HepG2 (cell line): Measurements from ENCODE around the gene PACS1. TPM values are rescaled to one million over a fixed set of nuclear protein-coding genes. Genes with fewer than 3 reads are reported as not detected.
A peak's percentile ranks its signal among the peaks of the same experiment; 100 is the strongest.

ENCODE experiments used
- ATAC-seq: fragments of 200-7000 bp; cut with Tn5 transposase; 3 replicates; pipeline ENCODE4 v1.9.1; 2020; ENCODE audit warnings: mild to moderate bottlenecking, moderate library complexity
- BruUV-seq: library from RNA; stranded (reverse); fragments of 400-500 nt; replicated peaks from 2 replicates; lab custom pipeline; 2021; lab: Mats Ljungman, UMichigan
- CTCF ChIA-PET: fragments of 300-600 bp; formaldehyde crosslinking; extraction: SDS; loops from one replicate; lab custom pipeline; 2021; ENCODE audit warnings: low total read pairs, inconsistent platforms, low intra/inter-chr PET ratio; lab: Yijun Ruan, JAX
- POLR2A ChIA-PET: fragments of 350-600 bp; sonication (Branson Sonifier 250); formaldehyde crosslinking; loops from one replicate; lab custom pipeline; 2020; ENCODE audit warnings: antibody characterized with exemption, inconsistent platforms; lab: Yijun Ruan, JAX
- DNase-seq: peaks from one replicate; pipeline ENCODE4 v3.0.0-alpha.2; 2015; ENCODE audit warnings: low spot score
- FAIRE-seq: peaks from 3 replicates; lab custom pipeline; 2011; peaks lifted over from hg19 to GRCh38; lab: Jason Lieb, UNC
- H2AFZ ChIP-seq: one replicate; pipeline ENCODE4 v1.6.1; 2011; ENCODE audit warnings: low read length, inconsistent platforms
- H3K27ac ChIP-seq: fragments of 300-600 bp; 3 replicates; pipeline ENCODE4 v1.8.0; 2011; ENCODE audit warnings: mixed run types, mild to moderate bottlenecking, mixed read lengths, low read length, inconsistent platforms; ENCODE audit not compliant: insufficient read depth; ENCODE audit errors: extremely low read length
- H3K27me3 ChIP-seq, 2 experiments: fragments of 200-600 bp in 1 of 2; 2 replicates in 1 of 2; 3 replicates in 1 of 2; pipeline versions ENCODE4 v1.6.0 to v1.8.0; 2011; ENCODE audit warnings: low read length in 2 of 2, mild to moderate bottlenecking in 2 of 2, moderate library complexity in 2 of 2, inconsistent platforms in 1 of 2; ENCODE audit not compliant: insufficient read depth in 2 of 2, control insufficient read depth in 1 of 2
- H3K36me3 ChIP-seq, 2 experiments: fragments of 200-600 bp in 1 of 2; replicated peaks in 1 of 2; 2 replicates in 1 of 2; 3 replicates in 1 of 2; pipeline versions ENCODE4 v1.5.1 to v1.8.0; 2011; ENCODE audit warnings: low read length in 2 of 2, inconsistent platforms in 1 of 2; ENCODE audit not compliant: insufficient read depth in 2 of 2, control insufficient read depth in 1 of 2
- H3K4me1 ChIP-seq: 2 replicates; pipeline ENCODE4 v1.5.1; 2012; ENCODE audit warnings: low read length, inconsistent platforms; ENCODE audit not compliant: insufficient read depth
- H3K4me2 ChIP-seq: 2 replicates; pipeline ENCODE4 v1.6.0; 2011; ENCODE audit warnings: low read depth, low read length, inconsistent platforms
- H3K4me3 ChIP-seq, 3 experiments: fragments of 200-600 bp in 1 of 3; sonication (generic), shearing (Covaris generic) in 1 of 3; replicated peaks in 1 of 3; 2 replicates each; pipeline ENCODE4 v1.5.1; 2011 to 2016; ENCODE audit warnings: low read length in 3 of 3, inconsistent platforms in 2 of 3, low read depth in 2 of 3, mild to moderate bottlenecking in 2 of 3, control low read depth in 1 of 3, mixed read lengths in 1 of 3; ENCODE audit not compliant: insufficient read depth in 1 of 3
- H3K79me2 ChIP-seq: one replicate; pipeline ENCODE4 v1.6.1; 2011; ENCODE audit warnings: low read length, inconsistent platforms; ENCODE audit not compliant: insufficient read depth
- H3K9ac ChIP-seq: 2 replicates; pipeline ENCODE4 v1.6.0; 2011; ENCODE audit warnings: mild to moderate bottlenecking, low read depth, low read length, inconsistent platforms; ENCODE audit not compliant: insufficient read depth
- H3K9me3 ChIP-seq: 2 replicates; pipeline ENCODE4 v1.5.1; 2012; ENCODE audit warnings: mild to moderate bottlenecking, low read length
- H4K20me1 ChIP-seq: 2 replicates; pipeline ENCODE4 v1.6.0; 2011; ENCODE audit warnings: inconsistent platforms, mild to moderate bottlenecking, low read length, moderate library complexity; ENCODE audit not compliant: insufficient read depth
- ARNTL ChIP-seq: sonication (generic); formaldehyde crosslinking; IDR thresholded peaks from 2 replicates; pipeline ENCODE4 v1.4.0; 2020; ENCODE audit warnings: mild to moderate bottlenecking, missing genetic modification reagents
- CCDC6 ChIP-seq: sonication (generic); formaldehyde crosslinking; IDR thresholded peaks from 2 replicates; pipeline ENCODE4 v1.8.1; 2022; ENCODE audit warnings: mild to moderate bottlenecking, missing genetic modification reagents, moderate library complexity
- HOXA9 ChIP-seq: sonication (generic); formaldehyde crosslinking; IDR thresholded peaks from 2 replicates; pipeline ENCODE4 v1.8.1; 2022; ENCODE audit warnings: missing genetic modification reagents, mild to moderate bottlenecking, moderate library complexity, borderline replicate concordance
- MAZ ChIP-seq, 2 experiments: sonication (generic) in 1 of 2; formaldehyde crosslinking in 1 of 2; IDR thresholded peaks; 2 replicates each; pipeline versions ENCODE4 v1.5.0 to v1.6.1; 2012 to 2020; ENCODE audit warnings: low read depth in 2 of 2, mild to moderate bottlenecking in 2 of 2, borderline replicate concordance in 1 of 2, improper control_type of control experiment in 1 of 2, low read length in 1 of 2, missing genetic modification reagents in 1 of 2, moderate library complexity in 1 of 2
- NR2C2 ChIP-seq: sonication (generic); formaldehyde crosslinking; IDR thresholded peaks from 2 replicates; pipeline ENCODE4 v1.4.0; 2020; ENCODE audit warnings: missing genetic modification reagents, mild to moderate bottlenecking, moderate library complexity, borderline replicate concordance
- PCBP1 ChIP-seq: fragments of 200-400 bp; formaldehyde crosslinking; IDR thresholded peaks from 2 replicates; pipeline ENCODE4 v1.6.1; 2017; ENCODE audit warnings: mild to moderate bottlenecking, low read depth, low read length, borderline replicate concordance
- YEATS2 ChIP-seq: sonication (generic); formaldehyde crosslinking; IDR thresholded peaks from 2 replicates; pipeline ENCODE4 v1.4.0; 2020; ENCODE audit warnings: missing genetic modification reagents, borderline replicate concordance
- ZFAT ChIP-seq: sonication (generic); formaldehyde crosslinking; conservative IDR thresholded peaks from 2 replicates; pipeline ENCODE4 v1.8.1; 2023; ENCODE audit warnings: missing genetic modification reagents, inconsistent platforms
- ZFP36L1 ChIP-seq: sonication (generic); formaldehyde crosslinking; IDR thresholded peaks from 2 replicates; pipeline ENCODE4 v1.8.0; 2022; ENCODE audit warnings: mild to moderate bottlenecking, missing genetic modification reagents, moderate library complexity
- WGBS: methylation state at CpG from one replicate; pipeline ENCODE4 v1.1.6; 2017; ENCODE audit warnings: low lambda C conversion rate; 5-methylcytosine and 5-hydroxymethylcytosine counted together
- in situ Hi-C: cut with HindIII; loops from 2 replicates; pipeline ENCODE4 v1.10.0; 2017; ENCODE audit warnings: low pct_unique_long_range_greater_than_20kb; ENCODE audit not compliant: extremely low pct_ligation_motif_present
- intact Hi-C: fragments of 100-400 bp; cut with micrococcal nuclease; formaldehyde crosslinking; loops from one replicate; pipeline ENCODE4 v1.10.0; 2022; ENCODE audit not compliant: unreplicated experiment
- polyA plus RNA-seq, 8 experiments: library from polyadenylated mRNA; depleted of rRNA in 3 of 8; stranded (reverse) in 7 of 8; unstranded in 1 of 8; fragments of >200 nt; fragmentation: Illumina TruSeq in 4 of 8; extraction: Trizol in 4 of 8; gene quantifications; 2 replicates each; pipeline versions ENCODE4 v1.2.1 to v1.2.3, GENCODE V29; 2011 to 2016; ENCODE audit warnings: low read depth in 4 of 8, missing spikeins in 1 of 8, mixed read lengths in 1 of 8; ENCODE audit not compliant: insufficient read depth in 1 of 8
- total RNA-seq, 5 experiments: library from RNA; depleted of rRNA; stranded (reverse); fragments of >200 nt; fragmentation: Illumina TruSeq; extraction: Trizol; gene quantifications; 2 replicates each; pipeline ENCODE4 v1.2.3, GENCODE V29; 2016; ENCODE audit warnings: low read depth in 1 of 5
- TF ChIP-seq, protein P1 (sequence below): sonication (generic); formaldehyde crosslinking; IDR thresholded peaks from 2 replicates; pipeline ENCODE4 v1.9.0; 2021; ENCODE audit warnings: missing genetic modification reagents, mild to moderate bottlenecking, borderline replicate concordance
- TF ChIP-seq, protein P2 (sequence below): sonication (generic); formaldehyde crosslinking; IDR thresholded peaks from 2 replicates; pipeline ENCODE4 v1.4.0; 2020; ENCODE audit warnings: missing genetic modification reagents
- TF ChIP-seq, protein P3 (sequence below): sonication (generic); formaldehyde crosslinking; IDR thresholded peaks from 2 replicates; pipeline ENCODE4 v1.8.1; 2023; ENCODE audit warnings: mild to moderate bottlenecking, moderate library complexity, missing genetic modification reagents
- TF ChIP-seq, protein P4 (sequence below): sonication (generic); formaldehyde crosslinking; IDR thresholded peaks from 2 replicates; pipeline ENCODE4 v1.4.0; 2020; ENCODE audit warnings: missing genetic modification reagents, borderline replicate concordance

The PACS1 gene
- total and polyA plus RNA-seq, 2 of the 13 experiments (the other 11 are each of a cell fraction or from before 2014, with no cell fraction given), result 7.6 to 8.6 TPM

DNA sequence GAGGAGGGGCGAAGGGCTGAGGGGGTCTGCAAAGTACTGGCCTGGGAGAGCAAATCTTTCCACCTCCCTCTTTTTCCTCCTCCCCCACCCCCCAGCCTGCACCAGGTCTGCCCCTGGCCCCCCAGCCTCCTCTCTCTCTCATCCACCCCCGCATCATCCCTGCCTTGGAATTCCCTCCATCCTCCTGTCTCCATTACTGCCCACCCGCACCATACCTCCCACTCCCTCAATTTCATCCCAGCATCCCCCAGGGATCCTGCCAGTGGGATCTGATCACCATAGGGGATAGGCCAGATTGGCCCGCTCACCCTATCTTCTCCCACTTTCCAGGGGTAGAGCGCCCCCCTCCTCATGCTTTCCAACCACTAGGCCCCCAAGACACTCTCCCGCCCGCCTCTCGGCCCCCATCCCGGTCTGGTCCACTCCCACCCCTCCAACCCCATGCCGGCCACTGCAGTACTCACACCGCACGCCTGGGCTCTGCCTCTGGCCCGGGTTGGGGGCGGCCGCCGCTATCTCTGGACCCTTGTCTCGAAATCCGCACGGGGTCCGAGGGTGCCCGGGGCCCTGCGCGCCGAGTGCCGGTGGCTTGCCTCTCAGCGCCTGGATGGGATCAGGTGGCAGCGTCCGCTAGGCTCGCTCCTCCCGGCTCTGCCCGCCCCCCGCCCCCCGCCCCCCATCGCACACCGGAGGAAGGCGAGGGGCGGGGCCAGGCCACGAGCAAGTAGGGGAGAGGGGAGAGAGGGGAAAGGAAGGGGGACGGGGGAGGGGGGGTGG lies 21.3 kb upstream of the PACS1 start, which contains the start of gene GAL3ST3 (continued):
- TF ChIP-seq ZFAT (CRISPR knock-in tag), result no peak
- no peak for TF ChIP-seq ARNTL
- TF ChIP-seq, protein P1, sequence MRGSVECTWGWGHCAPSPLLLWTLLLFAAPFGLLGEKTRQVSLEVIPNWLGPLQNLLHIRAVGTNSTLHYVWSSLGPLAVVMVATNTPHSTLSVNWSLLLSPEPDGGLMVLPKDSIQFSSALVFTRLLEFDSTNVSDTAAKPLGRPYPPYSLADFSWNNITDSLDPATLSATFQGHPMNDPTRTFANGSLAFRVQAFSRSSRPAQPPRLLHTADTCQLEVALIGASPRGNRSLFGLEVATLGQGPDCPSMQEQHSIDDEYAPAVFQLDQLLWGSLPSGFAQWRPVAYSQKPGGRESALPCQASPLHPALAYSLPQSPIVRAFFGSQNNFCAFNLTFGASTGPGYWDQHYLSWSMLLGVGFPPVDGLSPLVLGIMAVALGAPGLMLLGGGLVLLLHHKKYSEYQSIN (CRISPR knock-in tag), result no peak
- TF ChIP-seq HOXA9 (CRISPR knock-in tag), result no peak
- no peak for TF ChIP-seq PCBP1

DNA sequence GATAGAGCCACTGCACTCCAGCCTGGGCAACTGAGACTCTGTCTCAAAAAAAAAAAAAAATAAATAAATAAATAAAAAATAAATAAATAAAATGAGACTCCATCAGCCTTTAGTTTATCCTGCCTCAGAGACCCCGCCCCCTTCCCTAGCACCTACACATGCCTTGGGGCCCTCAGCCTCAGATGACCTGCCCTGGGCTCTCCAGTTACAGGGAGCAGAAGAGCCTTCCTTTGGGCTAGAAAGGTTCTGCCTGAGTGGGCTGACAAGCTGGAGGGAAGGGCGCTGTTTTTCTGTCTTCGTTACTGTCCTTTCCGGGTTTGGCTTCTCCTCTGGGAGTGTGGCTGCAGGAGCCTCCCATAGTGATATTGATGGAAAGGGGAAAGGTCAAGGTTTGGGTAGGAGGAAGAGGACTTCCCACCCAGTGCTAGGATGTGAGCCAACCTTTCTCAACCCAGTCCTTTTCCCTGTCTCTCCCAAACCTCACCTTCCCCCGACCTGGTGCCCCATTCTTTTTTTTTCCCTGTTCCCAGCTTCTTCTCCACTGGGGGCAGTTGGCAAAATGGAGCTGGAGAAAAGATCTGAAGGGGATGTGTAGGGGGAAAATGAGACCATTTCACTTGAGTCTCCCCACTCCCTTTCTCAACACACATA lies 19.4 kb upstream of the PACS1 start:
- H3K9ac ChIP-seq, result peak overlapping the region; percentile 82
- in situ Hi-C loops, result no loop called here
- FAIRE-seq (peak; percentile 36), DNase-seq (no peak), ATAC-seq (no peak)
- ChIA-PET POLR2A (interaction anchor here (1.2 to 4.8 kb wide), 5 partner anchors 11 to 65 kb away, joined by 3 to 40 read pairs (median 7); partner anchors contain the start of genes BANF1, EIF1AD and PACS1), CTCF (no interaction called here)
- whole genome bisulfite sequencing, result 41% methylated on average over 5 of the region's 5 CpGs
- no TSS peak for BruUV-seq
- peaks cover 24% of the 10 kb centered on the region for H3K79me2 ChIP-seq
- H3K4me1 ChIP-seq, result peaks cover 43% of the 10 kb centered on the region
- H4K20me1 ChIP-seq, result no peaks in the 10 kb centered on the region
- H3K27me3 ChIP-seq, result peaks cover 0 to 36% of the 10 kb centered on the region in 2 experiments; a peak in 4 of 5 replicates
- peak overlapping the region; percentile 43 for H2AFZ ChIP-seq
- intact Hi-C loops, result no loop called here
- peak overlapping the region; percentile 96 for H3K4me2 ChIP-seq
- no peaks in the 10 kb centered on the region for H3K9me3 ChIP-seq
- peak overlapping the region; percentile 79 for H3K27ac ChIP-seq
- H3K4me3 ChIP-seq, result peak overlapping the region; percentile 69 to 93 (median 78)
- peaks cover 7 to 12% of the 10 kb centered on the region in 2 experiments for H3K36me3 ChIP-seq
- TF ChIP-seq MAZ (IDR thresholded peaks at IDR 0.05; ENCODE audit: borderline replicate concordance, low read depth, low read length) (no peak), MAZ (CRISPR knock-in tag; IDR thresholded peaks at IDR 0.05; ENCODE audit: low read depth) (no peak), YEATS2 (no peak), NR2C2 (CRISPR knock-in tag) (peak; percentile 47; the same call in 1 of the 2 replicates), ZFP36L1 (CRISPR knock-in tag) (no peak), CCDC6 (CRISPR knock-in tag) (no peak)
- TF ChIP-seq, protein P2, sequence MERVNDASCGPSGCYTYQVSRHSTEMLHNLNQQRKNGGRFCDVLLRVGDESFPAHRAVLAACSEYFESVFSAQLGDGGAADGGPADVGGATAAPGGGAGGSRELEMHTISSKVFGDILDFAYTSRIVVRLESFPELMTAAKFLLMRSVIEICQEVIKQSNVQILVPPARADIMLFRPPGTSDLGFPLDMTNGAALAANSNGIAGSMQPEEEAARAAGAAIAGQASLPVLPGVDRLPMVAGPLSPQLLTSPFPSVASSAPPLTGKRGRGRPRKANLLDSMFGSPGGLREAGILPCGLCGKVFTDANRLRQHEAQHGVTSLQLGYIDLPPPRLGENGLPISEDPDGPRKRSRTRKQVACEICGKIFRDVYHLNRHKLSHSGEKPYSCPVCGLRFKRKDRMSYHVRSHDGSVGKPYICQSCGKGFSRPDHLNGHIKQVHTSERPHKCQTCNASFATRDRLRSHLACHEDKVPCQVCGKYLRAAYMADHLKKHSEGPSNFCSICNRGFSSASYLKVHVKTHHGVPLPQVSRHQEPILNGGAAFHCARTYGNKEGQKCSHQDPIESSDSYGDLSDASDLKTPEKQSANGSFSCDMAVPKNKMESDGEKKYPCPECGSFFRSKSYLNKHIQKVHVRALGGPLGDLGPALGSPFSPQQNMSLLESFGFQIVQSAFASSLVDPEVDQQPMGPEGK, result 0 out of 2 replicates have a peak, but pooled peaks have one; percentile 6
- TF ChIP-seq, protein P3, sequence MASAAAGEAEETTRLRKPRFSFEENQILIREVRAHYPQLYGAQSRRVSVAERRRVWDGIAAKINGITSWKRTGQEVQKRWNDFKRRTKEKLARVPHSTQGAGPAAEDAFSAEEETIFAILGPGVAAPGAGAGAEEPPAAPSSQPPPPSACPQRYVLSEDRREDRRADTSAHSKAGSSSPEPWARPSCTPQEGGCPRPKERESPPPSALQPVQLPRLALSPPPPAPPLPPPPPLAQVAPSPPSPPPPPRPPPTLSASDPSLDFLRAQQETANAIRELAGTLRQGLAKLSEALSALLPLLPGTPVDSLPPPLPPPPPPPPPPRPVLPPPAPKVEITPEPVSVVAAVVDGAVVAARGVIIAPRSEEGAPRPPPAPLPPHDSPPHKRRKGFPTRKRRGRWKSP (CRISPR knock-in tag), result no peak
- TF ChIP-seq, protein P4, sequence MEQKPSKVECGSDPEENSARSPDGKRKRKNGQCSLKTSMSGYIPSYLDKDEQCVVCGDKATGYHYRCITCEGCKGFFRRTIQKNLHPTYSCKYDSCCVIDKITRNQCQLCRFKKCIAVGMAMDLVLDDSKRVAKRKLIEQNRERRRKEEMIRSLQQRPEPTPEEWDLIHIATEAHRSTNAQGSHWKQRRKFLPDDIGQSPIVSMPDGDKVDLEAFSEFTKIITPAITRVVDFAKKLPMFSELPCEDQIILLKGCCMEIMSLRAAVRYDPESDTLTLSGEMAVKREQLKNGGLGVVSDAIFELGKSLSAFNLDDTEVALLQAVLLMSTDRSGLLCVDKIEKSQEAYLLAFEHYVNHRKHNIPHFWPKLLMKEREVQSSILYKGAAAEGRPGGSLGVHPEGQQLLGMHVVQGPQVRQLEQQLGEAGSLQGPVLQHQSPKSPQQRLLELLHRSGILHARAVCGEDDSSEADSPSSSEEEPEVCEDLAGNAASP, result peak; percentile 16; the same call in 1 of the 2 replicates
